8988T (cell line): ENCODE measurements around the gene LHPP.

Source experiments
- DNase-seq: peaks from one replicate; pipeline ENCODE4 v3.0.0; 2011

The LHPP gene

GRCh38 chr10:124448696-124449169 lies 12.9 kb upstream of the LHPP start:
- no peak for DNase-seq

GRCh38 chr10:124449170-124450011 lies 12.2 kb upstream of the LHPP start:
- no peak for DNase-seq

GRCh38 chr10:124450012-124450782 lies 11.4 kb upstream of the LHPP start, which contains the start of gene NKX1-2:
Gene NKX1-2, minus strand, starts transcription at chr10:124450035. Its CDS starts 92 bp downstream, at chr10:124449943.
- DNase-seq: no peak

GRCh38 chr10:124450783-124451057 lies 10.9 kb upstream of the LHPP start:
- DNase-seq: no peak

GRCh38 chr10:124451276-124451675 lies 10.3 kb upstream of the LHPP start:
- no peak for DNase-seq

- DNase-seq: no peak
These were observed 7.5 kb upstream of the LHPP start for GRCh38 chr10:124453960-124454610.

- no peak for DNase-seq
These were observed 6.2 kb upstream of the LHPP start for GRCh38 chr10:124455441-124455840.

GRCh38 chr10:124458473-124458872 lies 3.1 kb upstream of the LHPP start:
- DNase-seq: no peak

- no peak for DNase-seq
These were observed 2.7 kb upstream of the LHPP start for GRCh38 chr10:124458889-124459288.

GRCh38 chr10:124459395-124459794 lies 2.2 kb upstream of the LHPP start:
- no peak for DNase-seq

GRCh38 chr10:124460144-124460543 lies 1.5 kb upstream of the LHPP start:
- no peak for DNase-seq

GRCh38 chr10:124462348-124462695 lies 699 bp downstream of the LHPP start:
- no peak for DNase-seq

- DNase-seq: no peak
These were observed 2.7 kb downstream of the LHPP start for GRCh38 chr10:124464028-124464965.

GRCh38 chr10:124465003-124465776 lies 3.6 kb downstream of the LHPP start:
- DNase-seq: no peak

GRCh38 chr10:124465777-124466488 lies 4.3 kb downstream of the LHPP start:
- no peak for DNase-seq

- DNase-seq: no peak
These were observed 5.5 kb downstream of the LHPP start for GRCh38 chr10:124467165-124467564.

- no peak for DNase-seq
These were observed 7.0 kb downstream of the LHPP start for GRCh38 chr10:124468624-124469023.

GRCh38 chr10:124469956-124470484 lies 8.4 kb downstream of the LHPP start:
- DNase-seq: no peak

GRCh38 chr10:124470544-124471434 lies 9.2 kb downstream of the LHPP start:
- no peak for DNase-seq

GRCh38 chr10:124472071-124472470 lies 10.4 kb downstream of the LHPP start:
- no peak for DNase-seq
